ENCODE data around the gene DPYSL3. TPM values are rescaled to one million over a fixed set of nuclear protein-coding genes. Genes with fewer than 3 reads are reported as not detected.

Gene DPYSL3
- total RNA-seq, 4 donors from 2014 or later = 38.9 to 68.0 (median 50.0) TPM

DNA sequence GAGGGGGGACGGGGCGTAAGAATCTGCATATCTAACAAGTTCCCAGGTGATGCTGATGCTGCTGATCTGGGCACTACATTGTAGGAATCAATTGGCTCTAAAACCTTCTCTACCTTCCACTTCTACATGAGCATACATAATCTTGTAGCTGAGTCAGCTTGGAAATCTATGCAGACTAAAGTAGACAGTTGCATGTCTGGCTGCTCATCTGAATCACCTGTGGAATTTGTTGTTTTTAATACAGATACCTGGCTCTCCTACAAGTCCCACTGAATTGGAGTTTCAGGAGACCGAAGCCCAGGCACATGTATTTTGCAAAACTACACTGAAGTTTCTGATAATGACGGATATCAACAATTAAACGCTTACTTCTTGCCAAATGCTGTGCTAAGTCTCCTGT, 161.4 kb downstream of the DPYSL3 start:
- no peak for DNase-seq (ENCODE audit: low spot score in 2 of 2)
- no peaks in the 10 kb centered on the region for H3K4me1 ChIP-seq
- TF ChIP-seq EP300 (IDR thresholded peaks at IDR 0.05) = no peak
- TF ChIP-seq, protein P1, sequence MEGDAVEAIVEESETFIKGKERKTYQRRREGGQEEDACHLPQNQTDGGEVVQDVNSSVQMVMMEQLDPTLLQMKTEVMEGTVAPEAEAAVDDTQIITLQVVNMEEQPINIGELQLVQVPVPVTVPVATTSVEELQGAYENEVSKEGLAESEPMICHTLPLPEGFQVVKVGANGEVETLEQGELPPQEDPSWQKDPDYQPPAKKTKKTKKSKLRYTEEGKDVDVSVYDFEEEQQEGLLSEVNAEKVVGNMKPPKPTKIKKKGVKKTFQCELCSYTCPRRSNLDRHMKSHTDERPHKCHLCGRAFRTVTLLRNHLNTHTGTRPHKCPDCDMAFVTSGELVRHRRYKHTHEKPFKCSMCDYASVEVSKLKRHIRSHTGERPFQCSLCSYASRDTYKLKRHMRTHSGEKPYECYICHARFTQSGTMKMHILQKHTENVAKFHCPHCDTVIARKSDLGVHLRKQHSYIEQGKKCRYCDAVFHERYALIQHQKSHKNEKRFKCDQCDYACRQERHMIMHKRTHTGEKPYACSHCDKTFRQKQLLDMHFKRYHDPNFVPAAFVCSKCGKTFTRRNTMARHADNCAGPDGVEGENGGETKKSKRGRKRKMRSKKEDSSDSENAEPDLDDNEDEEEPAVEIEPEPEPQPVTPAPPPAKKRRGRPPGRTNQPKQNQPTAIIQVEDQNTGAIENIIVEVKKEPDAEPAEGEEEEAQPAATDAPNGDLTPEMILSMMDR (IDR thresholded peaks at IDR 0.05) = no peak
- TF ChIP-seq POLR2A (IDR thresholded peaks at IDR 0.05) = no peak
- H3K27ac ChIP-seq = no peak overlapping the region
- no peaks in the 10 kb centered on the region for H3K9me3 ChIP-seq
- no peak overlapping the region for H3K4me3 ChIP-seq
- no peaks in the 10 kb centered on the region for H3K27me3 ChIP-seq
- WGBS, 2 donors = 91 to 96% methylated on average over 5 of the region's 5 CpGs
- H3K36me3 ChIP-seq = peaks cover 0 to 13% (median 0%) of the 10 kb centered on the region in 3 donors

DNA sequence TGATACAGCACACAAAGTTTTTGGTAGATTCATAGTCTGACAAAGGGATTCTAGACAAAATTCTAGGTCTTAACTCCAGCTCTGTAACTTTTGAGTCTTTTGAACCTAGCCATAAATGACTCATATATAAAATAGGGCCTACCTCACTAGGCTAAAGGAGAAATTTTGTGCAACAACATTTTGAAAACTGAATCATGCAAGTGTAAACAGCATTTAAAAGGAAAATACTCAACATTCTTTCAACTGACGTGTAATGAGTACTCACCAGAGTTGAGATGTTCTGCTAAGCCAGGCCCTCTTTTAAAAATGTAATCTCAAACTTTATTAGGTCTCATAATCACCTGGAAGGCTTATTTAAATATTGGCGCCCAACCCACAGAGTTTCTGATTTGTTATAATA, 161.8 kb downstream of the DPYSL3 start:
- Histone ChIP-seq H3K27ac (no peak overlapping the region), H3K4me1 (no peaks in the 10 kb centered on the region), H3K9me3 (no peaks in the 10 kb centered on the region), H3K4me3 (no peak overlapping the region), H3K27me3 (no peaks in the 10 kb centered on the region), H3K36me3 (peaks cover 0 to 13% (median 0%) of the 10 kb centered on the region in 3 donors)
- DNase-seq (ENCODE audit: low spot score in 2 of 2) = no peak
- 86 to 87% methylated on average over 2 of the region's 2 CpGs for WGBS, 2 donors
- TF ChIP-seq EP300 (IDR thresholded peaks at IDR 0.05) = no peak
- TF ChIP-seq, protein P1 (IDR thresholded peaks at IDR 0.05) = no peak
- TF ChIP-seq POLR2A (IDR thresholded peaks at IDR 0.05) = no peak

DNA sequence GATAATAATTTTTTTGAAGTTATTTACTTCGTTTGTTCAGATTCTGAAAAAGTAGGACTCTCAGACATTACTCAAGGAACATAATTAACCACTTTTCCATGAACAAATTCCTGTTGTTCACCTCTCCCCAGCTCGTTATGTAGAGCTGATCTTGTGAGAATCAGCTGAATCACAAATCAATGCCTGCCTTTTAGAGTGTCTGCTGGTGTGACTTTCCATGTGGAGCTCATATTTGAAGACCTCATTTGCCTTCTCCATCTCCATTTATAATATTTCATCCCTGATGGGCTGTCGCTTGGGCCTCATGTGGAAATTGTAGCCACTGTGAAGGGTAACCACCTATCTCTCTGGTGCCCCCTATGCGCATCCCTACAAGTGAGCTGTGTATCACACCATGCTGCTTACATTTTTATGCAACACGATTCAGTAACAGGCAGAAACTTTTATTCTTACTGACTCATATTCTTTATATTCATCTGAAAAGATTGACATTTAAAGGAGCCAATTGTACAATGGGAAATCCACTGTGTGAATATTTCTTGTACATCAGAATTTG, 163.8 kb downstream of the DPYSL3 start:
- H3K4me1 ChIP-seq = no peaks in the 10 kb centered on the region
- no peaks in the 10 kb centered on the region for H3K27me3 ChIP-seq
- DNase-seq (ENCODE audit: low spot score in 2 of 2) = no peak
- H3K4me3 ChIP-seq = no peak overlapping the region
- H3K36me3 ChIP-seq = peaks cover 0 to 5% (median 0%) of the 10 kb centered on the region in 3 donors
- 77% methylated on average over 5 of the region's 5 CpGs for WGBS, 2 donors
- TF ChIP-seq EP300 (IDR thresholded peaks at IDR 0.05) = no peak
- TF ChIP-seq, protein P1 (IDR thresholded peaks at IDR 0.05) = no peak
- no peak for TF ChIP-seq POLR2A (IDR thresholded peaks at IDR 0.05)
- H3K27ac ChIP-seq = no peak overlapping the region
- H3K9me3 ChIP-seq = no peaks in the 10 kb centered on the region

DNA sequence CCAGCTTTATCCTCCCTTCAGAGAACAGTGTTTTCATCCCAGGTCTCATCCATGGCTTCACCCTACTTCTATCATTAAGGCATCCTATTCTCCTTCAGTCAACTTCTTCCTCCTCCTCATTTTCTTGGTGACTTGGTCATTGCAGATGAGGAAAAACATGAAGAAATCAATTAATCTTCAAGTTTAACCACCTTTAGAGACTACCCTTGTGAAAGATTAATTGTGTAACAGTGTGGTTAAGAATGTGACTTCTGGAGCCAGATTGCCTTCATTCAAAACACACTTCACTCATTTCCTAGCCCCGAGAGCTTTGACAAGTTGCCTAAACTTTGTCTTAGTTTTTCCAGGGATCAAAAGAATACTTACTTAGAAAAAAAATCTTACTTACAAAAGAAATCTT, 165.0 kb downstream of the DPYSL3 start:
- TF ChIP-seq EP300 (IDR thresholded peaks at IDR 0.05) (no peak), POLR2A (IDR thresholded peaks at IDR 0.05) (no peak)
- TF ChIP-seq, protein P1 (IDR thresholded peaks at IDR 0.05) = no peak
- Histone ChIP-seq H3K36me3 (no peaks in the 10 kb centered on the region), H3K27me3 (no peaks in the 10 kb centered on the region), H3K27ac (no peak overlapping the region), H3K4me3 (no peak overlapping the region), H3K4me1 (no peaks in the 10 kb centered on the region), H3K9me3 (no peaks in the 10 kb centered on the region)
- 15 to 16% methylated on average over 1 of the region's 1 CpG for WGBS, 2 donors
- no peak for DNase-seq (ENCODE audit: low spot score in 2 of 2)

DNA sequence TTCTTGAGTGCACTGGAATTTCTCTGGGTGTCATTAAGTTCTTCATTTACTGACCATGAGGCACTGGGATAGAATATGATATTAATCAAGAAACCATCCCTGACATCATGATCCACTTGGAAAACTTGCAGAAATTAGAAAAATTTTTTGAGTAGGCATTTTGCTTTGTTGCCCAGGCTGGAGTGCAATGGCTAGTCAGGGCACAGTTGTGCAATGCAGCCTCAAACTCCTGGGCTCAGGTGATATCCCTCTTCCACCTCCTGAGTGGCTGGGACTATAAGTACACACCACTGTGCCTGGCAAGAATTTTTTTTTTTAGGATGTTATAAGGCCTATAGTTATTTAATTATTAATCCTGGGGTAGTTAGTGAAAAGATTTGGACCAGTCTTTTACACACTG, 168.5 kb downstream of the DPYSL3 start:
- peaks cover 0 to 6% (median 0%) of the 10 kb centered on the region in 4 donors for H3K9me3 ChIP-seq
- DNase-seq (ENCODE audit: low spot score in 2 of 2) = no peak

More for the DNA sequence above, 168.5 kb downstream of the DPYSL3 start:
- Histone ChIP-seq H3K4me3 (no peak overlapping the region), H3K4me1 (no peaks in the 10 kb centered on the region), H3K27me3 (no peaks in the 10 kb centered on the region), H3K27ac (no peak overlapping the region), H3K36me3 (peaks cover 0 to 4% (median 0%) of the 10 kb centered on the region in 3 donors)
- TF ChIP-seq, protein P1 (IDR thresholded peaks at IDR 0.05) = no peak
- TF ChIP-seq EP300 (IDR thresholded peaks at IDR 0.05) (no peak), POLR2A (IDR thresholded peaks at IDR 0.05) (no peak)

All from tibial nerve (tissue), 4 donors.